CD4-positive, alpha-beta T cell treated with Interleukin-6 at 100 ng/mL for 8 hours (primary cell): ENCODE measurements around the gene WDHD1.
"Not testable (repeated sequence)": the region's sequence is repeated elsewhere in the genome, so short reads cannot be mapped to it uniquely, and the experiment has no call there.

Source experiments
- DNase-seq: peaks from one replicate; pipeline ENCODE4 v3.0.0-alpha.2; 2020; ENCODE audit warnings: mixed read lengths, low spot score

Gene WDHD1

DNA sequence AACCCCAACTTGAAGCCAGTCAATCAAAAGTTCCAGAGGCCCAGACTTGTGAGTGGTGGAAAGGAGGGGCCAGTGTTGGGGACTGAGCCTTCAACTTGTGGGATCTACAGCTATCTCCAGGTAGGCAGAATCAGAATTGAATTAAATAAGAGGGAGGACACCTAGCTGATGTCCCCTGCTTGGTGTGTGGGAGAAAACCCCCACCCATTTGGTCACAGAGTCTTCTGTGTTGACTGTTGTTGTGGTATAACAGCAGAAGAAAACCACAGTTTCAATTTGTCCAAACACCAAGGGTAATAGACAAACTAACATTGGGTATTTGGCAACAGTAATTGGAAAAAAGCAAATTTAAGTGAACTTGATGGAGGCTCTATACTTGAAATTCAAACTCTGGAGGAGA lies 120.8 kb downstream of the WDHD1 start:
- DNase-seq: no peak

DNA sequence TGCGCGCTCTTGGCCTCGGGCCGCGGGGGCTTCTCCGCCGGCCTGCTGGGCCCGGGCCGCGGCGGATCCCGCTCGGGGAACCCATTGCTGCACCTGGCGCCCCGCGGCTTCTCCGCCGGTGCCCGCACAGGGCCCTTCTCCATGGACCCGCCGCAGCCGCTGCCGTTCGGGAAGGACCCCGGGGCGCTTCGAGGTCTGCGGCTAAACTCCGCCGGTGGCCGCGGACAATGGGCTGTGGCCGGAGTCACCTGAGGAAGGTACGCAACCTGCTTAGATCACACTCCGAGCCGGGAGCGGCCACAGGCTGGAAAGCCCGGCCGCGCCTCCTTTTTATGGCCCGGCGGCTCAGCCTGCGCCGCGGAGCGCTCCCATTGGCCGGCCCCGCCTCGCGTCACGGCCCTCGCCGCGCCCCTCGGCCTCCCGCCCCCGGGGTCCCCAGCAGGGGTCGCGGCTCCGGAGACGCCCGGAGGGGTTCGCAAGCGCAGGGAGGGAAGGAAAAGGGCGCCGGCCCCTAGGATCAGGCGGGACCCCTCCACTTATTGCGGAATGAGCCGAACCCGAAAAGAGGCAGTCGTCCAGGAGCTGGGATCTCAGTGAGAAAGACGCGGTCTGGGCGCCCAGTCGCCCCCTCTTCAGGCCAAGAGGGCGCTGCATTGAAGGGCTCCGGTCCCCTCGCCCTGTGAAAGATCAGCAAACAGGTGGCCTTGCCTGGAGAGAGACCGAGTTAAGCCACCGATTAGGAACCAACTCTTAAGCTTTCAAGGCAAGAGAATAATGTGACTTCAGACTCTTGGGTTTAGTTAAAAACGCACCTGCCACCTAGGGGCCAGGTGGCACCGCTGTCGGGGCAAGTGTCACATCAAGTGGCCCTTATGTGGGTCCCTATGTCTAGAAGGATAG lies 124.1 kb downstream of the WDHD1 start, which contains the start of gene GCH1:
TSS of gene GCH1 (minus strand) at position 306 of the 900 bp plus-strand sequence. CDS start at position 143, 163 bp downstream.
- DNase-seq: peak; percentile 67

DNA sequence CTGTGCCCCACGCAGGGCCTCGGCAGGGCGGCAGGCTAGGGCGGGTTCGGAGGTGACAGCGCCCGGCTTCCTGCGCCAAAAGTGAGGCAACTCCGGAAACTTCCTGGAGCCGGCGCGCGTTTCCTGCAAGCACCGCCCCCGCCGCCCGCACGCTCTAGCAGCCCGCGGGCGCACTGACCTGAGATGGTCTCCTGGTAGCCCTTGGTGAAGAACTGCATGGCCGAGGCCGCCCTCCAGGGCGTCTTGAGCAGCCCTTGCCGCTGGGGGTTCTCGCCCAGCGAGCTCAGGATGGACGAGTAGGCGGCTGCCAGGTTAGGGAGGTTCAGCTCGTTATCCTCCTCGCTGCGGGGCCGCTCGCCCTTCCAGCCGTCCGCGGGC lies 124.8 kb downstream of the WDHD1 start:
- peak; percentile 82 for DNase-seq

DNA sequence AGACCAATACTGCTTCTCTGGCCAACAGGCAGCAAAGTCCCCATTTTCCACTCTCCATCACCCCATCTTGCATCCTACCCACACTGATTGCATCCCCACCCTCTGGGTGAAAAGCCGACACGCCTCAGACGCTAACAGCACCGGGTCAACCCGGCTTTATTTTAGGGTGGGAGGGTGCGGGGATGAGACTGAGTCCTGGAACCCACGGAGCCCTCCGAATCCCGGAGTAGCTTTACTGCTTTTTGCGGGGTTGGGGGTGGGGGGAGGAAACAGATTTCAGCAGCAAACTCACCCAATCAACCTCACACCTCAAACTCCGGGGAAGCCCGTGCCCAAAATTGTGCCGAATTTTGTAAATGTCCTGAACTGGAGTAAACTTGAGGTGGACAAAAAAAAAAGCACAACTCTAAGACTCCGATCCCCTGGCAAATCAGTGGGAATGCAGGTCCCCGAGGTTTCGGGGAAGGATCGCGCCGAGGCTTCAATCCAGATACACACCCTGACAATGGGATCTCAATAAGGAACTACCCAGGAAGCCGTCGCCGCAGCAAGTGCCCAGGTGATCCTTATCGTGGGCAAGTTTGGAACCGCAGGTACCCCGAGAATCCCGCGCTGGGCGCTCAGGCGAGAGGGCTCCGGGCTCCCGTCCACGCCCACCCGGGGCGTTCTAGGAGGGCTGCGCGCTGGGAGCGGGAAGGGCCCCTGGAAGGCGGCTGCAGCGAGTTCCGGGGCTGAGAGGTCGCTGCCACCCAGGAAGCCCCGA lies 125.3 kb downstream of the WDHD1 start:
- DNase-seq: peak; percentile 4

DNA sequence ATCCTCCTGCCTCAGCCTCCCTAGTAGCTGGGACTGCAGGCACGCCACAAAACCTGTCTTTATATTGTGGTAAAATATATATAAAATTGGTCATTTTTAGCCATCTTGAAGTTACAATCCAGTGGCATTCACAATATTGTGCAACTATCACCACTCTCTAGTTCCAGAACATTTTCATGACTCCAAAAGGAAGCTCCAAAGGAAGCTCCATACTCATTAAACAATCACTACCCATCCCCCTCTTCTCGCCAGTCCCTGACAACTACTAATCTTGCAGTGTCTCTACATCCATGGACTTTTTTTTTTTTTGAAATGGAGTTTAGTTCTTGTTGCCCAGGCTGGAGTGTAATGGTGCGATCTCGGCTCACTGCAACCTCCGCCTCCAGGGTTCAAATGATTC lies 127.3 kb downstream of the WDHD1 start:
- DNase-seq: no peak

DNA sequence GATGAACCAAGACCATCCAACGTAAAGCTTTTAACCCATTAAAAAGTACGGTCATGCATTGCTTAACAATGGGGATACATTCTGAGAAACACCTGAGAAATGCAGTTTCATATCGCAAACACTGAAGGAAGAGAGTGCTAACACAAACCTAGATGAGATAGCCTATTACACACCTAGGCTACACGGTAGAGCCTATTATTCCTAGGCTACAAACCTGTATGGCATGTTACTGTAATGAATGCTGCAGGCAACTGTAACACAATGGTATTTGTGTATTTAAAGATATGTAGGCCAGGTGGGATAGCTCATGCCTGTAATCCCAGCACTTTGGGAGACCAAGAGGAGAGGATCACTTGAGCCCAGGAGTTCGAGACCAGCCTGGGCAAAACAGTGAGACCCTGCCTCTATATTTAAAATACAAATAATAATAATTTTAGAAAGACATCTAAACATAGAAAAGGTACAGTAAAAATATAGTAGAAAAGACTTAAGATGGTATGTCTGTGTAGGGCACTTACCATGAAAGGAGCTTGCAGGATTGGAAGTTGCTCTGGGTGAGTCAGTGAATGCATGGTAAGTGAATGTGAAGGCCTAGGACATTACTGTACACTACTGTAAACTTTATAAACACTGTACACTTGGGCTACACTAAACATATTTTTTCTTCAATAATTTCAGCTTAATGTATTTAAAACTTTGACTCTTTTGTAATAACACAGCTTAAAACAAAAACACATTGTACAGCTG lies 128.9 kb downstream of the WDHD1 start:
- not testable (repeated sequence) for DNase-seq

DNA sequence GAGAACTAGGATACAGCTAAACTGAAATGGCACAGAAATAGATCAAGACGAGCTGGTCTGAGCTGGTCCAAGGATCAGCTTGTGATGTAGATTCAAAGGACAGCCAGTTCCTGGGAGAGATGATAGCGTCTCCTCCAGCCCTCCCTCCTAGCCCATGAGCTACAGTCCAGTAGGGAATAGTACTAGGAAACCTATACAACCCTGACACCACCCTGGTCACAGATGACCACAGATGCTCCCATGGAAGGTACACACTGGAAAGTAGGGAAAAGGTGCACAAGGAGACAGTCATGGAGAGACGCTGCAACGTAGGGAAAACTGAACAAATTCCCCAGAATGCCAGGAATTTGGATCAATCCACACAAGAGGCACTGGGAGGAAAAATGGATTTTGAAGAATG lies 131.2 kb downstream of the WDHD1 start:
- no peak for DNase-seq

DNA sequence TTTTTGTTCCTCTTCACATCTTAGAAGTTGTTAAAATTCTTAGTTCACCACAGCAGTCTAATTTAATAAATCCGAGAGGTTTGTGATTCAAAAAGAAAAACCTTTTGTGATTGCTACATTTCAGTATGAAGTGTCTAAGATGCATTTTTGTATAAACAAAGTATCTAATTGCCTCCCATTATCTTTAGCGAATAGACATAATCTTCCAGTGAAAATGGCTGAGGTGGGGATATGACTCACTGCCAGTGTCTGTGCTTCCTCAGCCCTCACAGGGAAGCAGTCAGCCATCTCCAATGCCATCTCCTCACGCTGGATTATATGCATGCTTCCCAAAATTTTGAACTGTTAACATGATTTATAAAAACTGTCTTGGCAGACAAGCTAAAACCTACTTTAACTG lies 131.9 kb downstream of the WDHD1 start:
- DNase-seq: no peak

DNA sequence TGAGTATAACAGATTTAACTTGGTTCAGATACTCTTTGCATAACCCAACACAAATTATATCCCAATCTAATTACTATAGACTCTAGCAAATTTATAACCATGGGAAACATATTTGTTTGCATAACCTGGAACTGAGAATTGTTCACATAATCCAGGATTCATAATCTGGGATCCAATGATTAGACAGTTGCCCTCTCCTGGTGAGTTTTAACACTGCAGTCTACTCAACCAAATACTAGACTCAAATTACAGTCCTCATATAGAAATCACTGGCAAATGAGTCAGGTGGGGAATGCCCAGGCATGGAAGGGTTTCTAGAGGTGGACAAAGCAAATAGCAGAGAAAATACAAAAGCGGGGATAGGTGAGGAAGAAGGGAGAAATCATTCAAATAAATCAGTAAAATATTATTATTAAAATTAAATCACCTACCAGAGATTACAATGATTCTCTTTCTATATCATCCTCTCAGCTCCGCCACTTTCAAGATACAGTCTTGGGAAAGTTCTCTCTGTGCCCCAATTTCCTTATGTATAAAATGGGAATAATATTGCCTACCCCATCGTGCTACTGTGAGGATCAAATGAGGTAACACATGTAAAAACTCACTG lies 133.6 kb downstream of the WDHD1 start:
- peak; percentile 36 for DNase-seq

DNA sequence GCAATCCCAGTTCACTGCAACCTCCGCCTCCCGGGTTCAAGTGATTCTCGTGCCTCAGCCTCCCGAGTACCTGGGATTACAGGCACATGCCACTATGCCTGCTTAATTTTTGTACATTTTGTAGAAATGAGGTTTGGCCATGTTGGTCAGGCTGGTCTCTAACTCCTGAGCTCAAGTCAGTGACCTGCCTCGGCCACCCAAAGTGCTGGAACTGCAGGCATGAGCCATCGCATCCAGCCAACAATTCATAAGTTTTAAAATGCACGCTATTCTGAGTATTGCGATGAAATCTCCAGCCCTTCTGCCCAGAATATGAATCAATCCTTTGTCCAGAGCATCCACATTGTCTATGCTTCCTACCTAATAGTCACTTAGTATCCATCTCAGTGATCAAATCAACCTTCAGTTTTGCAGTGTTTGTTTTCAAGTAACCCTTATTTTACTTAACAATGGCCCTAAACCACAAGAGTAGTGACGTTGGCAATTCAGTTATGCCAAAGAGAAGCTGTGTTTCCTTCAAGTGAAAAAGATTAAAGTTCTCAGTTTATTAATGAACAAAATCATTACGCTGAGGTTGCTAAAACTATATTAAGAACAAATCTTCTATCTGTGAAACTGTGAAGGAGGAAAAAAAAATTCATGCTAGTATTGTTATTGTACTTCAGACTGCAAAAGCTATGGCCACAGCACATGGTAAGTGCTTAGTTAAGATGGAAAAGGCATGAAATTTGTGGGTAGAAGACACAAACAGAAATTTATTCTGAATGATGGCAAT lies 135.2 kb downstream of the WDHD1 start:
- no peak for DNase-seq

DNA sequence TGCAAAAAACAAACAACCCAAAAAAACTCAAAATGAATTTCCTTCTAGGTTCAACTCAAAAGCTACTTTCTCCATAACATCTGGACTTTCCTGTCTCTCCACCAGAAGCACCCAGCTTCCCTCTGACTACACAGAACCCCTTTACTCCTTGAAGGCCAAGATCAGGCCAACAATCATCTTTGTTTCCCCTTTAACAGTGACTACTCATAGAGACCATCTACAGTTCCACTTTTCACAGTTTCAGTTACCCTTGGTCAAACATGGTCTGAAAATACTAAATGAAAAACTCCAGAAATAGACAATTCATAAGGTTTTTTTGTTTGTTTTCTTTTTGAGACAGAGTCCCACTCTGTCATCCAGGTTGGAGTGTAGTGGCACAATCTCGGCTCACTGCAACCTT lies 136.1 kb downstream of the WDHD1 start:
- no peak for DNase-seq

DNA sequence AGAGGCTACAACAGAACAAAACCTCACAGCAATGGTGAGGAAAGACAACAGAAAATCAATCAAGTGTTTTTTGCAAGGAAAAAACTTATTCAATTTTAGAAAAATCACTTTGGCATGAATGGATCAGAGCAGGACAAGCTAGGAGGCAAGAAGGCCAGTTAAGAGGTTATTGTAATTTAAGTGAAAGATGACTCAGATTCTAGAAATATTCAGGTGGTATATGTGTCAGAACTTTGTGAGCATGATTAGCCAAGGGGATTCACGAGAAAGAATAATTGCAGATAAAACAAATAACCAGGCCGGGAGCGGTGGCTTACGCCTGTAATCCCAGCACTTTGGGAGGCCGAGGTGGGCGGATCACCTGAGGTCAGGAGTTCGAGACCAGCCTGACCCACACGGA lies 137.0 kb downstream of the WDHD1 start:
- DNase-seq: no peak
